ENCODE measurements around the gene FNDC5.

FNDC5 gene

GRCh38 chr1:32813941-32814739 lies 56.6 kb downstream of the FNDC5 start:
- no peak for DNase-seq (ENCODE audit: low read depth)

Measured in HS-27A (cell line).